Measurements from ENCODE around the gene HMGCL.

GRCh38 chr1:23788695-23789094 lies 36.5 kb downstream of the HMGCL start:
- TF ChIP-seq, protein P1, sequence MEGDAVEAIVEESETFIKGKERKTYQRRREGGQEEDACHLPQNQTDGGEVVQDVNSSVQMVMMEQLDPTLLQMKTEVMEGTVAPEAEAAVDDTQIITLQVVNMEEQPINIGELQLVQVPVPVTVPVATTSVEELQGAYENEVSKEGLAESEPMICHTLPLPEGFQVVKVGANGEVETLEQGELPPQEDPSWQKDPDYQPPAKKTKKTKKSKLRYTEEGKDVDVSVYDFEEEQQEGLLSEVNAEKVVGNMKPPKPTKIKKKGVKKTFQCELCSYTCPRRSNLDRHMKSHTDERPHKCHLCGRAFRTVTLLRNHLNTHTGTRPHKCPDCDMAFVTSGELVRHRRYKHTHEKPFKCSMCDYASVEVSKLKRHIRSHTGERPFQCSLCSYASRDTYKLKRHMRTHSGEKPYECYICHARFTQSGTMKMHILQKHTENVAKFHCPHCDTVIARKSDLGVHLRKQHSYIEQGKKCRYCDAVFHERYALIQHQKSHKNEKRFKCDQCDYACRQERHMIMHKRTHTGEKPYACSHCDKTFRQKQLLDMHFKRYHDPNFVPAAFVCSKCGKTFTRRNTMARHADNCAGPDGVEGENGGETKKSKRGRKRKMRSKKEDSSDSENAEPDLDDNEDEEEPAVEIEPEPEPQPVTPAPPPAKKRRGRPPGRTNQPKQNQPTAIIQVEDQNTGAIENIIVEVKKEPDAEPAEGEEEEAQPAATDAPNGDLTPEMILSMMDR (conservative IDR thresholded peaks at IDR 0.05; ENCODE audit: low read depth, low read length): no peak
- no peak for TF ChIP-seq EZH2 (IDR thresholded peaks at IDR 0.05; ENCODE audit: low read length, unreplicated experiment)

Measured in PC-3 (cell line).